Activated effector memory CD4-positive, alpha-beta T cell treated with anti-CD3 and anti-CD28 coated beads, Interleukin-2, amount 50 U/mL, for 16 hours (primary cell): ENCODE data around the gene RNPS1.
"Not testable (repeated sequence)": the region's sequence is repeated elsewhere in the genome, so short reads cannot be mapped to it uniquely, and the experiment has no call there.

Experiments used
- DNase-seq: peaks from one replicate; pipeline ENCODE4 v3.0.0-alpha.2; 2020

RNPS1 gene

GRCh38 chr16:2253293-2253692 is 14.6 kb downstream of the RNPS1 start:
- DNase-seq: no peak

GRCh38 chr16:2252806-2253148 is 15.1 kb downstream of the RNPS1 start:
- DNase-seq: no peak

GRCh38 chr16:2251296-2252111 is 16.4 kb downstream of the RNPS1 start, which contains the start of gene ECI1:
Gene ECI1, minus strand, starts transcription at chr16:2251587. Its CDS starts 21 bp downstream, at chr16:2251566.
- peak; percentile 93 for DNase-seq

- peak; percentile 83 for DNase-seq
These were observed 17.2 kb downstream of the RNPS1 start for GRCh38 chr16:2250652-2251295.

- DNase-seq: no peak
These were observed 21.5 kb downstream of the RNPS1 start for GRCh38 chr16:2246301-2246885.

GRCh38 chr16:2244926-2245795 is 22.8 kb downstream of the RNPS1 start:
- no peak for DNase-seq

- DNase-seq: no peak
These were observed 23.6 kb downstream of the RNPS1 start for GRCh38 chr16:2244301-2244700.

- DNase-seq: no peak
These were observed 24.1 kb downstream of the RNPS1 start for GRCh38 chr16:2243781-2244180.

- DNase-seq: no peak
These were observed 24.8 kb downstream of the RNPS1 start for GRCh38 chr16:2243031-2243528.

GRCh38 chr16:2242598-2242997 is 25.3 kb downstream of the RNPS1 start:
- DNase-seq: no peak

- not testable (repeated sequence) for DNase-seq
These were observed 27.6 kb downstream of the RNPS1 start for GRCh38 chr16:2240331-2240730.

GRCh38 chr16:2238838-2239675 is 28.9 kb downstream of the RNPS1 start:
- DNase-seq: no peak

- no peak for DNase-seq
These were observed 29.6 kb downstream of the RNPS1 start for GRCh38 chr16:2238150-2238837.

- DNase-seq: no peak
These were observed 30.3 kb downstream of the RNPS1 start for GRCh38 chr16:2237493-2238149.

- no peak for DNase-seq
These were observed 30.8 kb downstream of the RNPS1 start for GRCh38 chr16:2237102-2237482.

- no peak for DNase-seq
These were observed 31.4 kb downstream of the RNPS1 start, which contains the start of gene DNASE1L2 for GRCh38 chr16:2236337-2237101. Gene DNASE1L2, plus strand, starts transcription at chr16:2236444. Its CDS starts 373 bp downstream, at chr16:2236817.

- no peak for DNase-seq
These were observed 32.1 kb downstream of the RNPS1 start for GRCh38 chr16:2235695-2236336.

- DNase-seq: no peak
These were observed 32.7 kb downstream of the RNPS1 start for GRCh38 chr16:2235234-2235651.

GRCh38 chr16:2234813-2235170 is 33.1 kb downstream of the RNPS1 start:
- no peak for DNase-seq
